Hepatic stellate cell (primary cell): Measurements from ENCODE around the gene RNF181.
"Not testable (repeated sequence)": the region's sequence is repeated elsewhere in the genome, so short reads cannot be mapped to it uniquely, and the experiment has no call there.

Experiments used
- DNase-seq: peaks from one replicate; pipeline ENCODE4 v3.0.0; 2011; ENCODE audit warnings: low spot score

RNF181 gene

DNA sequence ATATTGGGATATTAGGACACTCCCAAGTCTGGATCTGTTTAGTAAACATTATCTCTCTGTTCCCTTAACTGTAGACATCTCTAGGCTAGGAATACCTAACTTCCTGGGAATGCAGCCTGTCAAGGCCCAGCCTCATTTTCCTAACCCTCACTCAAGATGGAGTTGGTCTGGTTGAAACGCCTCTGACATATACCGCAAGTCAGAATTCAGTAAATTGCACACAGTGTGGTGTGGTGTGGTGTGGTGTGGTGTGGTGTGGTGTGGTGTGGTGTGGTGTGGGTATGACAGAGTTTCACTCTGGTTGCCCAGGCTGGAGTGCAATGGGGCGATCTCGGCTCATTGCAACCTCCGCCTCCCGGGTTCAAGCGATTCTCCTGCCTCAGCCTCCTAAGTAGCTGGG lies 19.2 kb downstream of the RNF181 start:
- not testable (repeated sequence) for DNase-seq

DNA sequence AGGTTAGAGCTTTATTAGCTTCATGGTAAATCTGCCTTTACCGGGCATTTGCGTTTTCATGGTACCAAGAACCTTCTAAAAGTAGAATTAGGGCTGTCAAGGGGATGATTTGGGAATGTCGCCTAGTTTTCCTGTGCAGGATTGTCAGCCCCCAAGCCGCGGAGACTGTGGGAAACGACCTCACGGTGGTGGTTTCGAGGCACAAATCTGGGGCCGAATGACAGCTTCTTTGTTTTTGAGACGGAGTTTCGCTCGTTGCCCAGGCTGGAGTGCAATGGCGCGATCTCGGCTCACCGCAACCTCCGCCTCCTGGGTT lies 19.8 kb downstream of the RNF181 start:
- no peak for DNase-seq

- not testable (repeated sequence) for DNase-seq
These were observed 22.2 kb downstream of the RNF181 start for GRCh38 chr2:85617723-85618122.

- DNase-seq: no peak
These were observed 24.1 kb downstream of the RNF181 start for GRCh38 chr2:85619617-85620016.

DNA sequence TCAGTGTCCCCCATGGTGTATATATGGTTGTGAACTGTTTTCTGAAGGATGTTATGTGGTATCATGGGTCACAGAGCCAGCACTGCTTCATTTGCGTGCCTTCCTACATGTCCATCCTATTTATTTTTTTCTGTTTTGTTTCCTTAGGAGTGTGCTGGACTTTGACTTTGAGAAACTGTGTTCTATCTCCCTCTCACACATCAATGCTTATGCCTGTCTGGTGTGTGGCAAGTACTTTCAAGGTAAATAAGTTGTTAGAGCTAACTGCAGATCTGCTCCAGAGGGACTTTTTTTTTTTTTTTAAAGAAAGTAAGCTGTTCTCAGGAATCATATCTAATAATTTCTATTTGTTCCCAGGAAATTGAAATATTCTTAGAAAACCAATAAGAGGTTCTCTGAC lies 25.8 kb downstream of the RNF181 start:
- no peak for DNase-seq

GRCh38 chr2:85623991-85624390 lies 28.4 kb downstream of the RNF181 start:
- no peak for DNase-seq

DNA sequence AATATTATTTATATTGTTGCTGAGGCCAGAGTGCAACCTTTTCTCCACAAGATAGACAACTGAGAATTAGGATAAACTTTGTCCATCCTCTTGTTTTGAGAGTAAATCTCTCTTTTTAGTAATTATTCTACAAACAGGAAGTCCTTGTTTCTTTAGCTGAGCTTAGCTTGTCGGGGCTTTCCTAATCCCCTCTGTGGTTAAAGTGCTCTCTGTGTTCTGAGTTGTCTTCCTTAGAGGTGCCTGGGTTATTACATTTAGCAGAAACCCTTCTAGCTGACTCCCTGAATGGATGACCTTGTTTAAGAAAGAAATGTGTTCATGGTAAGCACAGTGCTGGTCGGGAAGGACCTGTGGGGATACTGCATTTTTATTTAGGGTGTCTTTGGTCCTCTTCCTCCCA lies 33.1 kb downstream of the RNF181 start:
- DNase-seq: no peak

- DNase-seq: no peak
These were observed 35.8 kb downstream of the RNF181 start for GRCh38 chr2:85631316-85631715.

DNA sequence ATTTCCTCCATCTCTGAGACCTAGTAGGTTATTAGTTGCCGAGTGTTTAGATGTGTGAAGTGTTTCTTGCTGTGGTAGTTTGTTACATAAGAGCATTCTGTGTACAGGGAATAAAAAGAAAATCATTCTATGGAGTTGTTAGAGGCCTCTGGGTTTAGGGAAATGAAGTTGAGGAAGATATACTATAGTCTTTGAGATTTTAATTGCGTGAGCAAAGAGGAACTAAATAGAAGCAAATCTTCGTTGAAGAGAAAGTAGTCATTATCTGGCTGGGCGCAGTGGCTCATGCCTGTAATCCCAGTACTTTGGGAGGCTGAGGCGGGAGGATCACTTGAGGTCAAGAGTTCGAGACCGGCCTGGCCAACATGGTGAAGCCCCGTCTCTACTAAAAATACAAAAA lies 39.5 kb downstream of the RNF181 start:
- no peak for DNase-seq

GRCh38 chr2:85635636-85636035 lies 40.1 kb downstream of the RNF181 start:
- DNase-seq: no peak

DNA sequence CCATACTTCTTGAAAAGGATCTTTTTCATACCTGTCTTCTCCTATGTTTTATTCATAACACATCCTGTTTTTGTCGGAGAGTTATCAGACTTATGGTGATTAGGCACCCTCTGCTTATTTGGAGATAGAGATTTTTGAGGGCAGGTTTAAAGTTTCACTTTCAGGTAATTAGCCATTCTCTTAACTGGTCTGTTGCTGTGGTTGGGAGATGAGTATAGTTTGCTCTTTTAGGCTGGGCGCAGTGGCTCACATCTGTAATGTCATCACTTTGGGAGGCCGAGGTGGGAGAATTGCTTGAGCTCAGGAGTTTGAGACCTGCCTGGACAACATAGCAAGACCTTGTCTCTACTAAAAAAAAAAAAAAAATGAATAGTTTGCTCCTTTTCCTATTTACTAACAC lies 47.2 kb downstream of the RNF181 start:
- no peak for DNase-seq

- DNase-seq: no peak
These were observed 49.4 kb downstream of the RNF181 start for GRCh38 chr2:85644909-85645308.

- DNase-seq: no peak
These were observed 50.6 kb downstream of the RNF181 start for GRCh38 chr2:85646166-85646565.
